HG03521 (cell line): ENCODE results near the gene FBXW11.

Experiments
- ATAC-seq: cut with Tn5 transposase; IDR thresholded peaks from one replicate; pipeline ENCODE4 v1.9.1; 2021; ENCODE audit warnings: mild to moderate bottlenecking, moderate library complexity; ENCODE audit not compliant: unreplicated experiment

FBXW11 gene

GRCh38 chr5:171846323-171846722, 160.1 kb downstream of the FBXW11 start:
- ATAC-seq: no peak

- no peak for ATAC-seq
These were observed 160.6 kb downstream of the FBXW11 start for GRCh38 chr5:171845857-171846256.

GRCh38 chr5:171845040-171845630, 161.3 kb downstream of the FBXW11 start:
- no peak for ATAC-seq

DNA sequence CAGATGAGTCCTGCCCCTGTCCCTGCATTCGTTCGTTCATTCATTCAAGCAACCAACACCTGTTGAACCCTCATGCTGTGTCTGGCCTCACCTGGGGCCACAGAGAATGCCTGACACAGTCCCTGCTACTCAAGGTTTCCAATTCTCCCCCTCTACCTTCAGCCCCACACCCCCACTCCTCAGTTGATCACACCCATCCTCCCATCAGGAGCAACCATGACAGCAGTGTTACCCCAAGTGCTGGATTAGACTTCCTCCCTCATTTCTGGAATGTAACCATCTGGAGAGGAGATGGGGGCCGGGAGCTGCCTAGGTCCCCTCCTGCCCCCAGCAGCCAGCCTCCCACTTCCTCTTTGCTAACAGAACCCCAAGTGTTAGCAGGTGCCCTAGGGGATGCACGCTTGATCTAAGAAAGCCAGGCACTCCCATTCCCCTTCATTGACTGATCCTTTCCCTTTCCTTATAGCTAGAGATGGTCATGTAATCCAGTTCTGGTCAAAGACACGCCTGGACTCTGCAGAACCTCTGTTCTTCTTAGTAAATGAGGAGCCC, 163.6 kb downstream of the FBXW11 start:
- ATAC-seq: no peak

DNA sequence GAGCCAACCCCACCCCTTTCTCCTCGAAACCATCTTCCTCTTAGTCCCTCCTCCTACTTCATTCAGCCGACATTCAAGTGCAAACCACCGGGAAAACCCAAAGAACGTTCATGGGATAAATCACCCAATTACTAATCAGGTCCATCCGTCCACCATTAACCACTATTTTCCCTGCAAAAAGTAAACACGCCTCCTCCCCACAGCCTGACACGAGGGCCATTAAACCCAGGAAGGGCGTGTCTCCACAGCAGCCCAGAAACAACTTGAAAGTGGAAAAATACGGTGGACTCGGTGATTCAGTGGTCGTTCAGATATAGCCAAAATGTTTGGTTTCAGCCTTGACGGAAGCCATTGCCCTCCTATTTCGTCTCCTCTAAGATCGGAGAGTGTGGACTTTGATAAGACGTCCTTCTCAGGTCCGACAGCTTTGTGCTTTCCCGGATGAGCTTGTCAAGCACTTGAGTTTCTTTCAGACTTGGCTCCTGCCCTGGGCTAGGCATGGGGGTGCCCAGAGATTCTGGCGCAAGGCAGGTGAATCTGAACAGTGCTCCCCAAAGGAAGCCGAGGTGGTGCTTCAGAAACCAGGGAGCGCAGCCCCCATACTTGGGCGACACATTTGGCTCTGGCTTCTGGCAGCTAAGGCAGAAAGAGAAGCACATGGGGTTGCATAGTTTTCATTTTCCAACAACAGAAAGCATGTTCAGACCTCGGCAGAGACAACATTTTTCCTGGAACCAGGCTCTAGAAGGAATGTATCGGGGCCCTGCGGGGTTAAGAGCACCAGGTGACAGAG, 164.3 kb downstream of the FBXW11 start:
- ATAC-seq: no peak

DNA sequence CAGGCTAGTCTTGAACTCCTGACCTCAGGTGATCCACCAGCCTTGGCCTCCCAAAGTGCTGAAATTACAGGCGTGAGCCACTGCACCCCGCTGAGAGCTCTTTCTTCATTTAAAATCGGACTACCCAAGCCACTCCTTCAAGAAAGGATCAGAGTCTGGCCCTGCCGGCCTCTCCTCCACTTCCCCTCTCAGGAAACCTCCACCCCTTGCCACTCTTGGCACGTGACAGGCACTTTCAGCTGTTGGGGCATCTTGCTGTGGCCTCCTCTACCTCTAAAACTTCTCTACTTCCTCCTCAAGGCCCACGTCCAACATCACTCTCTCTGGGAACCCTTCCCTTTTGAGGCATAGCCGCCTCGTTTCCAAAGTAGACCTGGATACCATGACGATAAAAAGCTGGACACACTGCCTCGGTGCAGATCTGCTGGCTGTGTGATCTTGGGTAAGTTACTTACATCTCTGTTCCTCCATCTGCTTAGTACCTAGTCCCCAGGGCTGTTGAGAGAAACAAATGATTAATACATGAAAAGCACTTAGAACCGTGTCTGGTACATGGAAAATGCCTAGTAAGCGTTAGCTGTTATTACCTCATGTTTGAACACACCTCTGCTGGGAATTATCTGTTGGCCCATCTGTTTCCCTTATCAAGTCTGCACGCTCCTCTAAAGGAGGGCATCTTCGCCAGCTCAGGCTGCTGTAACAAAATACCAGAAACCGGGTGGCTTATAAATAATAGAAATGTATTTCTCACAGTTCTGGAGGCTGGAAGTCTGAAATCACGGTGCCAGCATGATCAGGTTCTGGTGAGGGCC, 165.5 kb downstream of the FBXW11 start:
- ATAC-seq: no peak

DNA sequence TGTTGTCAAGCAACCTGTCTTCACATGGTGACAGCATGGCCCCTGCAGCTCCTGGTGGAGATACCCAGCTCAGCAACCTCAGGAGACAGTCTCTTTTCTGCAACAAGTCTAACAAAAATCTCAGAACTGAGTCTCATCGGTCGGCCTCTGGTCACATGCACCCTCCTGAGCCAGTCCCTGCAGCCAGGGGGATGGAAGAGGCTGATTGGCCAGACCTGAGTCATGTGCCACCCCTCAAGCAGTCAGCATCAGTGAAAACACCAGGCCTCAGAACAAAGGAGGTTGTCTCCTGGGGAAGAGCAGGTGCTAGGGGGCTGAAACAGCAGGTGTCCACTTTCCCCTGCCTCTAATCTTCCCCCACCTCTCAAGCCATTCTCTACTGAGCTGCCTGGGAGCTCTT, 166.4 kb downstream of the FBXW11 start:
- no peak for ATAC-seq

- ATAC-seq: no peak
These were observed 167.3 kb downstream of the FBXW11 start for GRCh38 chr5:171839112-171839511.

GRCh38 chr5:171838066-171838465, 168.4 kb downstream of the FBXW11 start:
- no peak for ATAC-seq

- ATAC-seq: no peak
These were observed 168.9 kb downstream of the FBXW11 start for GRCh38 chr5:171837522-171837921.

DNA sequence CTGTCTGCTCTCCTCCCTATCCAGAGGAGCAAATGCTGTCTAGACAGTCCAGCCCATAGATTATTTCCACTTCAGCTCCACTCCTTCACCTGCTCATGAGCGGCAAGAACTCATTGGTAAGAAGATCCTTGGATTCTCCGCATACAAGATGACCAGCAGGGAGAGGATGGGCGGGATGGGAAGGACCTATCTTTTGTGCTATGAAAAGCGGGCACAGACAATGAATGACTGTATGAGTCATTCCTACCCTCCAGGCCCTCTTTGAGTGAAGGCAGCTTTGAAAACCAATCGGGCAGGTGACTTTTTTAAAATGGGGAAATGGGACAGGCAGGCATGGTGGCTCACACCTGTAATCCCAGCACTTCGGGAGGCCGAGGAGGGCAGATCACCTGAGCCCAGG, 171.4 kb downstream of the FBXW11 start:
- ATAC-seq: no peak

DNA sequence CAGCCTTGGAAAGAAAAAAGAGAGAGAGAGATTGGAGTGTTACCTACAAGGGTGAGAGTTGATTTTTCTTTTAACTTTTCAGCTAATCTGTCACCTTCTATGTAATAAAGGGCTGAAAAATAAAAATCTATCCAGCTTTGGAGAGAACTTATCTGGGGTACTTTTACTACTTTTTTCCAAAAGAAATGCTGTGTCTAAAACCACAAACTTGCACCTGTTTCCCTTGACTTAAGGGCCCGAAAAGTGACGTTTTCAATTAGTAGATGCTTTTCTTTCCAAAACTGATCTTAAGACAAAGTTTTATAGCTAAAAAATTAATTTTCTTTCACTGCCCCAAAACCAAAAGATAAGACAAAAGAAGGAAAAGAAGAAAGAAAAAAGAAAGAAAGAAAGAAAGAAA, 172.0 kb downstream of the FBXW11 start:
- ATAC-seq: no peak

DNA sequence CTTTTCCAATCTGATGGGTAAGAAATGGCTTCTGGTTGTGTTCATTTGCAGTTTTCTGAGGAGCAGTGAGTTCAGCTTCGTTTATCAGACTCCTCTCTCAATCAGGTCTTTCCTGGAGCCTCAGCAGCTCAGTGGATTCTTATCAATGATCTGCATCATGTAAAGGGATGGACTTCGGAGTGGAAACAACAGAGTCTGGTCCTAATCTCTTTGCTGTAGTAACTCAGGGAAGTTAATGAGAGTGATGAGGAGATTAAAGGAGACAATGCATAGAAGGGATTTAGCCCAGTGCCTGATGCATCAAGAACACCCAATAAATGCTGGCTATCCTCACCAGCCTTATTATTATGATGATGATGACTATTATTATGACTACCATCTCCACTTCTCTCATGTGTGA, 173.7 kb downstream of the FBXW11 start:
- no peak for ATAC-seq

- ATAC-seq: no peak
These were observed 175.8 kb downstream of the FBXW11 start for GRCh38 chr5:171830686-171831085.

GRCh38 chr5:171827162-171827561, 179.3 kb downstream of the FBXW11 start:
- no peak for ATAC-seq

DNA sequence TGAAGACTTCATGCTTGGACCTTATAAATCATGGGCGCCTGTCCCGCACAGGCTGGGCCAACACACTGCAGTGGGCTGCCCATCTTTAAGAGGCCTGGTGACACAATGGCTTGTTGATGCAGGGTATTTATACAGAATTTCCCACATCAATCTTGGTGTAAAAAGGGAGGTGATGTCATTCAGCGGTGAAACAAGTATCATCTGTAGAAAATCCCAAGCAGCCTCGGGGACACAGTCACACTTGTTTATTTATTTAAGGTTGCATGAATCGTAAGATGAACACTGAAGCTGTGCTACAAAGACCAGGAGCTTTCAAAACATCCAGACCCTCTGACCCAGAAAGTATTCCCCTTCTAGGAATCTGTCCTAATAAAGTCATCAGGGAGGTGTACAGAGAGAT, 180.3 kb downstream of the FBXW11 start:
- no peak for ATAC-seq

- no peak for ATAC-seq
These were observed 181.4 kb downstream of the FBXW11 start for GRCh38 chr5:171825051-171825450.

DNA sequence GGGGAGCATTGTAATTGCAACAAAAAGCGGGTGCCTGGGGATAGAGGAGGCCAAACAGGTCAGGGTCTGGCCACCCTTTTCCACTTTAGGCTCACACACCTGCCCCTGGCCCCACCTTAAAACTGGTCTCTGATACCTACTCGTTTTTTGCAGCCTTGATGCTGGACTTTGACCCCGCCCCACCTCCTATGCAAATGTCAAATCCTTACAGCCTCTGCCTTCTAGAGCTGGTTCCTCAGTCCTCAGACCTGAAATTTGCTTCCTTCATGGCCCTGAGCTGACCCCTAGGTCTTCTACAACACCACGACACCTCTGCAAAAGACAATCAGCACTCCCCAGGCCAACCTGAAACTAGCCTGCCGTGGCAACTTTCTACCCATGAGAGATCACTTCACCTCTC, 183.2 kb downstream of the FBXW11 start:
- no peak for ATAC-seq

- ATAC-seq: no peak
These were observed 185.2 kb downstream of the FBXW11 start for GRCh38 chr5:171821286-171821685.

GRCh38 chr5:171820561-171820960, 185.9 kb downstream of the FBXW11 start:
- no peak for ATAC-seq

DNA sequence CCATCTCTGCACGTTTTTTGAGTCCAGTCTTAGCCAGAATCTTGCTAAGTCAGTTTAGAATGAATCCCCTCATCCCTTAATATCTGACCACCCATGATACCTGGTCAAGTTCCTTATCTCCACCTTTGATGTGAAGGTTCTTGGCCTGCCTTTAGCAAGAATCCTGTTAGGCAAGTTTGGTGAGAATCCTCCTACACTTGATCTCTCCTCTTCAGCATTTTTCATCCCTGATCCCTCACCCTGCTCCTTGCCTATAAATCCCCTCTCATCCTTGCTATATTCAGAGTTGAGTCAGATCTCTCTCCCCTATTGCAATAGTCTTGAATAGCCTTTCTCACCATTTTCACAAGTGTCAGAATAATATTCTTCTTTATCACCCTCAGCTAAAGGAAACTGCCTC, 189.8 kb downstream of the FBXW11 start:
- ATAC-seq: no peak
